HG02642 (cell line): ENCODE data around the gene OGFOD2.
"Not testable (repeated sequence)": the region's sequence is repeated elsewhere in the genome, so short reads cannot be mapped to it uniquely, and the experiment has no call there.

Experiments
- ATAC-seq: cut with Tn5 transposase; IDR thresholded peaks from one replicate; pipeline ENCODE4 v1.9.1; 2021; ENCODE audit warnings: mild to moderate bottlenecking; ENCODE audit not compliant: unreplicated experiment, poor library complexity

OGFOD2 gene

GRCh38 chr12:122999196-122999946 lies 24.3 kb downstream of the OGFOD2 start:
- no peak for ATAC-seq

- ATAC-seq: no peak
Observed at GRCh38 chr12:122999986-123000420, 25.0 kb downstream of the OGFOD2 start.

DNA sequence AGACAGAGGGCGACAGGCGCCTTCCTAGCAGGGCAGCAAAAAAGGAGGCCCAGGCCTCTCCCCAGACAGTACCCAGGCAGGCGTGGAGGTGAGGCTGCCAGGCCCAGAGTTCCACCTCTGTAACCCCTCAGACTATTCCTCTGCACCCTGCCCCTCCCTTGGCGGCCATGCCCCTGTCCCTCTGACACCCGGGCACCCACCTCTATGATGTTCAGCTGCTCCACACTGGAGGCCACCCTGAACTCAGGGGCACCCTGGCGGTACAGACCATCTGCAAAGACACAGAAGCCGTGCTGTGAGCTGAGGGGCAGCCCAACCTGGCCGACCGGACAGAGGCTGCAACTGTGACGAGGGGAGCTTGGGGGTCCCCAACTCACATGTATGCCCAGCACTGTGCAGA lies 25.5 kb downstream of the OGFOD2 start:
- ATAC-seq: no peak

- ATAC-seq: no peak
Observed at GRCh38 chr12:123001464-123001863, 26.4 kb downstream of the OGFOD2 start.

DNA sequence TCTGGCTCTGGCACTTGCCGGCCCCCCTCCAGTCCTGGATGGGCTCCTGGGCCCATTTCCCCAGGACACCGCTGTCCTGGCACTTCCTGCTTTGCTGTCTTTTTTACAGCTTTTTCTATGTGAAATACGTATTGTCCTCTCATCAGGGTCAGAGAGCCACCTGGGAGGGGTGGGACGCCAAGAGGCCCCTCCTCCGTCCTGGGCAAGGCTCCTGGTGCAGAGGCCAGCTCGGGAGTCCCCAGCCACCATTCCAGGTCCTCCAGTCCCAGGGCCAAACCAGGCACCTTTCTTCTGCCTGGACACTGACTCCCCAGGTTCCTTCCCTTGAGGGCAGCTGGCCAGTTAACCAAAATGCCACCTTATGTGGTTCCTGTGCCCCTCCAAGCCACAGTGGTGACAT lies 28.2 kb downstream of the OGFOD2 start:
- ATAC-seq: no peak

- no peak for ATAC-seq
Observed at GRCh38 chr12:123004287-123004686, 29.2 kb downstream of the OGFOD2 start.

GRCh38 chr12:123005081-123005626 lies 30.1 kb downstream of the OGFOD2 start:
- no peak for ATAC-seq

DNA sequence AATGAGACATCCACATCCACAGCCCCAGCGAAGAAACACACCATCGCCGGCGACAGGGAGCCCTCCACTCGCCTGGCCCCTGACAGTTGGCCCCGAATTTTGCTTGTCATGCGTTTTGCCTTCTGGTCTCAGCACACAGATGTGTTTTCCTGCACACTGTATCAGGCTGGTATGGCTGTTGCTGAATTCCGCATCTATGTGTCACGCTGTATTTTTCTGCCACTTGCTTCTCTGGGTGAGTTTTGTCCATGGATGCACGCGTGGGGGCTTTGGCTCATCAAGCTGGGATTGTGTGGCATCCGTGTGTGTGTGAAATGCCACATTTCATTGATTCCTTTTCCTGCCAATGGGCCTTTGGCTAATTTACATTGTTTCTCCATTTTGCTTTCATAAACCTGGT lies 31.9 kb downstream of the OGFOD2 start:
- no peak for ATAC-seq

DNA sequence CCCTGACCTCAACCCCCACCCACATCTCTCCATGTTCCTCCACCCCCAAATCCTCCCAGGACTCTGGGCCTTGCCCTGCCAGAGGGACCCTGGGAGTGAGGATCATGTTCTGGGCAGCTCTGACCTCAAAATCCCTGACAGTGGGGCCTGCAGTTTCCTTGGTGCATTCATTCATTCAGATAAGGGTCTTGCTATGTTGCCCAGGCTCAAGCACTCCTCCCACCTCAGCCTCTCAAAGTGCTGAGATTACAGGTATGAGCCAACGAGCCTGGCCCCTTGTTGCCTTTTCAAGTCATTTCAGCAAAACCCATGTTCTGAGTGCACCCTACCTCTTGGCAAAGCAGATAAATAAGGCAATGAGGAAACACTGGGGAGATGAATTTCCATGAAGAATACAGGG lies 35.1 kb downstream of the OGFOD2 start:
- no peak for ATAC-seq

- no peak for ATAC-seq
Observed at GRCh38 chr12:123010681-123011080, 35.6 kb downstream of the OGFOD2 start.

GRCh38 chr12:123011701-123012100 lies 36.7 kb downstream of the OGFOD2 start:
- ATAC-seq: no peak

DNA sequence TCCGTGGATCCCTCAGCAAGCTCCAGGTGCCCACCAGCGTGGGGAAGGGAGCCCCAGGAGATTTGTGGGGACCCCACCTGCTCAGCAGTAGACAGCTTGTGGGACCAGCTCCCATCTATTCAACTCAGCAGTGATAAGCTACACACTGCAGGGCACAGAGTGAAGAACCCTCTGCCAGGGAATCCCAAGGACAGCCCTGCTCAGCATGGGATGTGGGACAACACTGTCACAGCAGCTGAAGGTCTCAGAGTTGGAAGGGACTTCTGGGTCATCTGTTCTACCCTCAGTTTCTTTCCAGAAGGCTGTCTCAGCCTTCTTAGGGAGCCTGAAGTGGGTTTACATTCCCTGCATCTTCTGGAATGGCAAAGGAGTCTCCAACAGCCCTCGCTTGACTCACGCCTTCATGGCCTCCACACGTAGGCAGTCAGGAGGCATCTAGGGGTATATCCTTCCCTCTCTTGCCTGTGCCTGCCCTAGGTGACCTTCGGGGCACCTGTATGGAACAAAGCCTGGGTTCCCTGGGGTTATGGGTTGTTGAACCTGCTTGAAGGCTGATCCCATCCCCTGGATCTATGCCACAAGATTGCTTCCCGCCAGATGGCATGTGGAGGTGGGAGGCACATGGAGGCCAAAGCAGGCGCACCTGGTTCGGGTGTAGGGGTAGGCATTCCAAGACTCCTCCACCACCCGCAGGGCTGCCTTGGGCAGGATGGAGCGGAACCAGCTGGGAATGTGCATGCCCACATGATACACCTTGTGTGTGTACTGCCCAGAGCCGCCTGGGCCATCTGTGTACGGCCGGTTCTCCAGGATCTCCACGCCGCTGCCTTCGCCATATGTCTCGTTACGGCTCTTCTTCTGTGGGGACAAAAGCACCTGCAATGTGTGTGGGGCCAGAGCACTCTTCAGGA lies 38.4 kb downstream of the OGFOD2 start:
- no peak for ATAC-seq

DNA sequence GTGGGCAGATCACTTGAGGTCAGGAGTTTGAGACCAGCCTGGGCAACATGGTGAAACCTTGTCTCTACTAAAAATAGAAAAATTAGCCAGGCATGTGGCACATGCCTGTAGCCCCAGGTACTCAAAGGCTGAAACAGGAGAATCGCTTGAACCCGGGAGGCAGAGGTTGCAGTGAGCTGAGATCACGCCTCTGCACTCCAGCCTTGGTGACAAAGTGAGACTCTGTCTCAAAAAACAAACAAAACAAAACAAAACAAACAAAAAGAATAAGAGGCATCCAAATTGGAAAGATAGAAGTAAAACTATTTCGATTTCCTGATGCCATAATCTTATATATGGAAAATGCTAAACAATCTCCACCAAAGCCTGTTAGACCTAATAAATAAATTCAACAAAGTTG lies 39.4 kb downstream of the OGFOD2 start:
- not testable (repeated sequence) for ATAC-seq

DNA sequence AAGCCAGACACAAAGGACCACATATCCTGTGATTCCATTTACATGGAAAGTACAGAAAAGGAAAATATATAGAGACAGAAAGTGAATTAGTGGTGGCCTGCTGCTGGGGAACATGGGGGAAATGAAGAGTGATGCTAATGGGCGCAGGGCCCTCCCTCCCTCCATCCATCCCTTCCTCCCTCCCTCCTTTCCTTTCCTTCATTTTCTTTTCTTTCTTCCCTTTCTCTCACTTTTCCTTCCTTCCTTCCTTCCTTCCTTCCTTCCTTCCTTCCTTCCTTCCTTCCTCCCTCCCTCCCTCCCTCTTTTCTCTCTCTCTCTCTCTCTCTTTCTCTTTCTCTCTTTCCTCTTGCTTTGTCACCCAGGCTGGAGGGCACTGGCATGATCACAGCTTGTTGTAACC lies 42.7 kb downstream of the OGFOD2 start:
- ATAC-seq: no peak

DNA sequence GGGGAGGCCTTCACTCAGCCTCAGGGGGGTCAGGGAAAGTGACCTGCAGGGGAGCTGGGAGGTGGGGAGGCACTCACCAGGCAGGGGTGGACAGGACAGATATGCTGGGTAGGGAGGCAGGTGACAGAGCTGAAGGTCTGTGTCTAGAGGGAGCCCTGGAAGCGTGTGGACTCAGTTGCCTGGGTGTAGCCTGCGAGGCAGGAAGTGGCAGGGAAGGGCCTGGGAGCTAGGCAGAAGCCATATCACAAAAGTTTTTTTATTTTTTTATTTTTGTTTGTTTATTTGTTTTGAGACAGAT lies 44.7 kb downstream of the OGFOD2 start:
- no peak for ATAC-seq

DNA sequence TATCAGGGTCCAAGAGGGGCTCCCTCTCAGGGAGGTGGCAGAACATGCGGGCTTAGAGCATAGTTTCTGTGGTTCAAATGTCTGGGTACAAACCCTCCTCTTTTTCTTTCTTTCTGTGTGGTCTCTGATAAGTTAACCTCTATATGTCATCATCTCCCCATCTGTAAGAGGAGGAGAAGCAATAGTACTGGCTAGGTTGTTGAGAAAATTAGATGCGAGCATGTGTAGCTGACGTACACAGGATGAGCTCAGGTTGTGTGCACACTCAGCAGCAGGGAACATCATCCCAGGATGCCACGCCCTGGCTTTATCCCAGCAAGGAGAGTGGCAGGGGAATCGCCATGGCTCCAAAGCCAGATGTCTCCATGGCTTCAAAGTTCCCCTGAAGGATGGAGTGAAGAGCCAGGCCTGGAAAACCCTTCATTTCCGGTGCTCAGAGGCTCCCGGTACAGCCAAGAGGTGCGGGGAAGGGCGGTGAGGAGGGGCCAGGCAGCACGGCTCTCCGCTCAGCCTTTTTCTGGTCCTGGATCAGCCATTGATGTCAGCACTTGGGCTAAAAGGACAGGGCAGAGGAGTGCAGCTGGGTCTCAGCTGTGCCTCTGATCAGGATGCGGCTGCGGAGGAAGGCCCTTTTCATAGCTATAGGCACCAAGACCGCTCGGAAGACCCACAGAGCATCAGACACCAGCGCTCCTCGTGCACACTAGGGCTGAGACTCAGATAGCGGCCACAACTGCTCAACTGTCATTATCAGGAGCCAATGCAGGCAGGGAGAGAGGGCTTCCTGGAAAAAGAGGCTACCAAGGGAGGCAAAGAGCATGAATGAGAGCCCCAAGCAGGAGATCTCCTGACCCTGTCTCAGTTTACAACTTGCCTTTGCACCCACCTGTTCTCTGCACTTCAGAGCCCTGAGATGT lies 46.9 kb downstream of the OGFOD2 start:
- no peak for ATAC-seq

DNA sequence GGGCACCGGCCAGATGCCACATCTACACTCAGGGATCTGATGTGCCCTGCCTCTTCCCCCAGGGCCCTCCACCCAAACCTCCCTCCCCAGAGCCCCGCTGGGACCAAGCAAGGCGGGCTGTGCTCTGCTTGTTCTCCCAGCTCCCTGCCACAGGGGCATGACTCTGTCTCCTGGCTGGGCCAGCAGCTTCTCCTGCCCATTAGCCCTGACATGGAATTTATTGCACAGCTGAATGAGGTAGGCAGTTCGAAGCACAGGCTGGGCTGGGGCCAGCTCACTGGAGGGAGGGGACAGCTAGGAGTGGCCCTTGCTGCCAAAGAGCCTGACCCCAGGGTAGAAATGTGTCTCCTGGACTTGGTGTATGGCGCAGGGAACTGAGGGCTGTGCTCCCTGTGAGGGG lies 47.8 kb downstream of the OGFOD2 start:
- ATAC-seq: no peak

DNA sequence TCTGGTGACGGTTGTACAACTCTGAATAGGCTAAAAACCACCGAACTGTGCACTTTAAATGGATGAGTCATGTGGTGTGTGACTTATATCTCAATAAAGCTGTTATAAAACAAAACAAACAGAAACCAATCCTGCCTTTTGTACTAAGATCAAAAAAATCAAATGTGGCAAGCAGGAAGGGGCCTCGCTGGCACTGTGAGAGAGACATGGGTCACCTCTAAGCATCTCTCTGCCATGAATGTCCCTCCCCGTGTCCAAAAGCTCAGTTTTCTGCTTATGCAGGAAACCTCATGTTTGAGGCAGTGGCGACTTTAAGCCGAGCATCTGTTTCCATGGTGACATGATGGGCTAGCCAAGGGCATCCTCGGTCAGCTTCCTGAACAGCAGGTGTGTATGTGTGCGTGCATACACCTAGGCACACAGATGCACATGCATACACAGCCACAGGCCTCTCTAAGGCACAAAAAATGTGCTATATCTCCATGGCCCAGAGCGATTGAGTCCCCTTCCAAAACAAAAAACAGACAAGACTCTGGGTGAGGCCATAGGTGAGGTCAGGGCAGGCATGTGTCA lies 49.9 kb downstream of the OGFOD2 start:
- ATAC-seq: no peak

DNA sequence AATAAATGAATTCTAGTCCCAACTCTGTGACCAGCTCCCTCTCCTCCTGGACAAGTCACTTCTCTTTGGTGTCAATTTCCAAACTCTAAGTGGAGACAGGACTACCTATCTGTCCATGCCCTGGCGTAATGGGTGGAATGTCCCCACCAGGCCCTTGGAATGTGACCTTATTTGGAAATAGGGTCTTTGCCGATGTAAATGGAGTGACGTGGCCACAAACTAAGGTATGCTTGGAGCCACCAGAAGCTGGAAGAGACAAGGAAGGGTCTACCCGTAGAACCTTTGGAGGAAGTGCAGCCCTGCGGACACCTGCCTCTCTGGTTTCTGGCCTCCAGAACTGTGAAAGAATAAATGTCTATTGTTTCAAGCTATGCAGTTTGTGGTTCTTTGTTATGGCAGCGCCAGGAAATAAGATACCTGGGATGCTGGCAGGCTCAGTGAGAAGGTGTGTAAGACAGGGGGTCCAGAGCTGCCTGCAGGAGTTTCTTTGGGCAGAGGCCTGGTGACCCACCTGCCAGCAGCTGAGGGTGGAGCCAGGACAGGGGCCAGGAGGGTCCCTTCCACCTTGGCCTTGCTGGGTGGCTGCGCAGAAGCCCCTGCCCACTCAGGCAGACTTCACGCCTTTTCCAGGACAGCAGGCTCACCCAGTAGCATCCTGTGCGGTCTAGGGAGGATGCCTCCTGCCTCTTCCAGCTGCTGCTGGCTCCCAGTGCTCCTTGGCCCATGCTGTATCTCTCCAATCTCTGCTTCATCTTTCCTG lies 51.2 kb downstream of the OGFOD2 start:
- ATAC-seq: no peak
